Esophagus squamous epithelium (tissue), 4 donors: ENCODE measurements around the gene ZNF230.

Source experiments
- POLR2A ChIP-seq, 4 donors: fragments of 450-650 bp; IDR thresholded peaks; one replicate each; pipeline ENCODE4 v1.6.1; 2017; ENCODE audit warnings: antibody characterized with exemption in 4 of 4, mild to moderate bottlenecking in 4 of 4, moderate library complexity in 3 of 4
- TF ChIP-seq, protein P1 (sequence below), 6 experiments: fragments of 450-650 bp in 4 of 6; fragments of 200-600 bp in 2 of 6; sonication (generic) in 2 of 6; IDR thresholded peaks; one replicate each; pipeline ENCODE4 v1.5.1; 2016 to 2019; ENCODE audit warnings: antibody characterized with exemption in 6 of 6, mild to moderate bottlenecking in 4 of 6, moderate library complexity in 4 of 6

DNA sequence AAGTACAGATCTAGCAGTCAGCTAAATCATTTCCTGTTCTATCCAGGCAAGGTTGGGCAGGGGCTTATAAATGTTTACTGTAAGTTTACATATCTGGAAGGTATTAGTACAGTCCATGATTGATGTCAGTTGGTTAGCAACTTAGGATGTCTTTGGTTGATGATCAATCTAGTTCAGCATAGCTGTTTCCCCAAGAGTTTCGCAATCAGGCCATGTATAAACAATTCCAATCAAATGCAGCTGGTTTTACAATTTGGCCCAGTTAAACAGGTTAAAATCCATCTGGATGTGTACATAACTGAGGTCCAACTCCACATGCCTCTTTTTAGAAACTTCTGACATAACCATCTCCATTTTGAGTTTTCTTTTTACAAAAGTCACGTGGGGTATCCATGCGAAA is 44.9 kb upstream of the ZNF230 start:
- TF ChIP-seq, protein P1, sequence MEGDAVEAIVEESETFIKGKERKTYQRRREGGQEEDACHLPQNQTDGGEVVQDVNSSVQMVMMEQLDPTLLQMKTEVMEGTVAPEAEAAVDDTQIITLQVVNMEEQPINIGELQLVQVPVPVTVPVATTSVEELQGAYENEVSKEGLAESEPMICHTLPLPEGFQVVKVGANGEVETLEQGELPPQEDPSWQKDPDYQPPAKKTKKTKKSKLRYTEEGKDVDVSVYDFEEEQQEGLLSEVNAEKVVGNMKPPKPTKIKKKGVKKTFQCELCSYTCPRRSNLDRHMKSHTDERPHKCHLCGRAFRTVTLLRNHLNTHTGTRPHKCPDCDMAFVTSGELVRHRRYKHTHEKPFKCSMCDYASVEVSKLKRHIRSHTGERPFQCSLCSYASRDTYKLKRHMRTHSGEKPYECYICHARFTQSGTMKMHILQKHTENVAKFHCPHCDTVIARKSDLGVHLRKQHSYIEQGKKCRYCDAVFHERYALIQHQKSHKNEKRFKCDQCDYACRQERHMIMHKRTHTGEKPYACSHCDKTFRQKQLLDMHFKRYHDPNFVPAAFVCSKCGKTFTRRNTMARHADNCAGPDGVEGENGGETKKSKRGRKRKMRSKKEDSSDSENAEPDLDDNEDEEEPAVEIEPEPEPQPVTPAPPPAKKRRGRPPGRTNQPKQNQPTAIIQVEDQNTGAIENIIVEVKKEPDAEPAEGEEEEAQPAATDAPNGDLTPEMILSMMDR (IDR thresholded peaks at IDR 0.05), result no peak
- TF ChIP-seq POLR2A (IDR thresholded peaks at IDR 0.05), result no peak
